Colonic mucosa (tissue), 4 donors: ENCODE data around the gene ACSF3. TPM values are rescaled to one million over a fixed set of nuclear protein-coding genes. Genes with fewer than 3 reads are reported as not detected.

ENCODE experiments used
- DNase-seq: peaks from one replicate; pipeline ENCODE4 v3.0.0-alpha.2; 2020
- H3K27ac ChIP-seq: fragments of 200-600 bp; one replicate; pipeline ENCODE4 v1.8.0; 2021
- H3K27me3 ChIP-seq: fragments of 200-600 bp; one replicate; pipeline ENCODE4 v1.8.0; 2021
- H3K36me3 ChIP-seq: fragments of 200-600 bp; one replicate; pipeline ENCODE4 v1.8.0; 2021
- H3K4me1 ChIP-seq: fragments of 200-600 bp; one replicate; pipeline ENCODE4 v1.8.0; 2021; ENCODE audit warnings: mild to moderate bottlenecking
- H3K4me3 ChIP-seq: fragments of 200-600 bp; one replicate; pipeline ENCODE4 v1.8.0; 2021
- H3K9ac ChIP-seq, 2 donors: one replicate each; pipeline ENCODE4 v1.7.0; 2013; ENCODE audit warnings: control low read depth in 2 of 2, low read depth in 2 of 2, low read length in 2 of 2
- H3K9me3 ChIP-seq: fragments of 200-600 bp; one replicate; pipeline ENCODE4 v1.8.0; 2021
- CTCF ChIP-seq: fragments of 200-600 bp; IDR thresholded peaks from one replicate; pipeline ENCODE4 v1.8.0; 2022; ENCODE audit warnings: antibody characterized with exemption, mild to moderate bottlenecking
- intact Hi-C: fragments of 100-400 bp; cut with DNase I; formaldehyde crosslinking; loops from one replicate; pipeline ENCODE4 v1.14.1; 2022
- total RNA-seq, 2 donors: library from RNA; stranded (reverse); fragmentation: NEBNext Ultra II Directional in 1 of 2; extraction: Animal tissue kit (Norgen Biotek cat#: 25700) in 1 of 2; gene quantifications; one replicate each; pipeline ENCODE4 v1.2.1, GENCODE V29; 2021
- donor health status: healthy.
- donor health status: DM: no; HTN: no; CAD: no.
- donor health status: DM: no; HTN: no; CAD: no.

ACSF3 gene
- total RNA-seq, 2 donors from 2014 or later = 60.2 TPM

- H3K27ac ChIP-seq = no peak overlapping the region
- peak overlapping the region; percentile 20 for H3K4me3 ChIP-seq
- TF ChIP-seq CTCF = no peak
- H3K4me1 ChIP-seq = peaks cover 8% of the 10 kb centered on the region
- H3K36me3 ChIP-seq = no peaks in the 10 kb centered on the region
- intact Hi-C loops = no loop called here
- no peaks in the 10 kb centered on the region for H3K9me3 ChIP-seq
- peak; percentile 88 for DNase-seq
- no peak overlapping the region for H3K9ac ChIP-seq
- H3K27me3 ChIP-seq = peaks cover 24% of the 10 kb centered on the region
Measured at GRCh38 chr16:89170346-89171215, 76.9 kb downstream of the ACSF3 start.

GRCh38 chr16:89171216-89172170 is 77.8 kb downstream of the ACSF3 start, which contains the start of gene CDH15:
CDH15 (plus strand) TSS chr16:89171748; CDS start chr16:89171832, 84 bp downstream.
- intact Hi-C loops = no loop called here
- DNase-seq = peak; percentile 97
- peaks cover 24% of the 10 kb centered on the region for H3K27me3 ChIP-seq
- peaks cover 8% of the 10 kb centered on the region for H3K4me1 ChIP-seq
- H3K36me3 ChIP-seq = no peaks in the 10 kb centered on the region
- peak within 1 kb of the TSS in 1 of 2 donors; percentile 26 for H3K9ac ChIP-seq
- no peak within 1 kb of the TSS for H3K27ac ChIP-seq
- no peak for TF ChIP-seq CTCF
- peak within 1 kb of the TSS; percentile 20 for H3K4me3 ChIP-seq
- no peaks in the 10 kb centered on the region for H3K9me3 ChIP-seq

GRCh38 chr16:89172171-89172527 is 78.5 kb downstream of the ACSF3 start:
- peaks cover 7% of the 10 kb centered on the region for H3K4me1 ChIP-seq
- no peak for DNase-seq
- no peaks in the 10 kb centered on the region for H3K9me3 ChIP-seq
- peaks cover 24% of the 10 kb centered on the region for H3K27me3 ChIP-seq
- intact Hi-C loops = no loop called here
- no peaks in the 10 kb centered on the region for H3K36me3 ChIP-seq
- TF ChIP-seq CTCF = no peak
- H3K4me3 ChIP-seq = no peak overlapping the region
- H3K27ac ChIP-seq = no peak overlapping the region
- peak overlapping the region in 1 of 2 donors; percentile 26 for H3K9ac ChIP-seq

GRCh38 chr16:89172528-89173173 is 79.0 kb downstream of the ACSF3 start:
- Histone ChIP-seq H3K4me3 (no peak overlapping the region), H3K36me3 (no peaks in the 10 kb centered on the region), H3K27ac (no peak overlapping the region), H3K9ac (no peak overlapping the region), H3K9me3 (no peaks in the 10 kb centered on the region), H3K4me1 (peaks cover 4% of the 10 kb centered on the region), H3K27me3 (peaks cover 24% of the 10 kb centered on the region)
- intact Hi-C loops = no loop called here
- TF ChIP-seq CTCF = no peak
- no peak for DNase-seq
